SHP77 treated with DMSO at 0.1 percent for 48 hours (cell line): ENCODE results near the gene ZCWPW2.

Experiments
- DNase-seq: peaks from one replicate; lab custom pipeline; 2025; lab: John Stamatoyannopoulos, UW

The ZCWPW2 gene

DNA sequence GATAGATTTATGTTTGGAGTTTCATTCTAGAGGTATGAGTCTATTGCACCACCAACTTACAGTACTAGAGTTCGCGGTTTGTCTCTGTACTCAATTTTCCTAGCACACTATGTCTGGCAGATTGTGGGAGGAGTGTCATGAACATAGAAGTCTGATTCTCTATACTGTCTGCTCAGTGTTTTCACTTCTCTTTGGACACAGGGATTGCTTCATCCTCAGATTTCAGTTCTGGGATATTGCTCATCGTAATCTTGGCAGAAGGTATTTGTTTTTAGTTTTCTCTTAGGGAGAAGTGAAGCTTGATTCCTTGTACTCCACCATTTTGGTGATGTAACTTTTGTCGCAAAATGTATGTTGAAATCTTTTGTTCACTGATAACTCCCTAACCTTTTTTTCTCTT lies 27.9 kb downstream of the ZCWPW2 start:
- no peak for DNase-seq

DNA sequence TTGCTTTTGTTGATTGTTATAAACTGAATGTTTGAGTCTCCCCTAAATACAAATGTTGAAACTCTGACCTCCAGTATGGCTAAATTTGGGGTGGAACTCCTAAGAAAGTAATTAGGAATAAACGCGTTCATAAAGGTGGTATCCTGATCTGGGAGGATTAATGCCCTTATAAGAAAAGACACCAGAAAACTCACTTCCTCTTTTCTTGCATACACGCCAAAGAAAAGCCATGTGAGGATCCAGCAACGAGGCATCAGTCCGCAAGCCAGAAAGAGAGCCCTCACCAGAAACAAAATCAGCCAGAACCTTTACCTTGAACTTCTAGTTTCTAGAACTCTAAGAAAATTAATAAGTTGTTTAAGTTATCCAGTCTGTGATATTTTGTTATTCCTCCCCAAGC lies 37.5 kb downstream of the ZCWPW2 start:
- no peak for DNase-seq

DNA sequence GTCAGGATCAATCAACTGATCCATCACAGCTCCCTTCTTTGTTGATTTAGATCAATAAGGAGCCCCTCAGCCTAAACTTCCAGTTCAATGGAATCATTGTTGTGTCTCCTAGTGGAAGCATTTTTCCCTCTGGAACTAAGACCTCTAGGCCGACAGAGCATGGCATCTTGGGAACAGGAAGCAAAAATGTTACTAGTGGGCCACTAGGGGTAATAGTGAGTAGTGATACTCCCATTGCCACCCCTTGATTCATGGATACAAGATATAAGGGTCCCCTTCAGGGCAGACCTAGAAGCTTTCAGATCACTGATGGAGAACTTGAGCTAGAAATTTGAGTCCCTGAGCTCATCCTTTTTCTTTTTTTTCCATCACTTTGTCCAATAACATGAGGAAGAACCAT lies 40.5 kb downstream of the ZCWPW2 start:
- no peak for DNase-seq

DNA sequence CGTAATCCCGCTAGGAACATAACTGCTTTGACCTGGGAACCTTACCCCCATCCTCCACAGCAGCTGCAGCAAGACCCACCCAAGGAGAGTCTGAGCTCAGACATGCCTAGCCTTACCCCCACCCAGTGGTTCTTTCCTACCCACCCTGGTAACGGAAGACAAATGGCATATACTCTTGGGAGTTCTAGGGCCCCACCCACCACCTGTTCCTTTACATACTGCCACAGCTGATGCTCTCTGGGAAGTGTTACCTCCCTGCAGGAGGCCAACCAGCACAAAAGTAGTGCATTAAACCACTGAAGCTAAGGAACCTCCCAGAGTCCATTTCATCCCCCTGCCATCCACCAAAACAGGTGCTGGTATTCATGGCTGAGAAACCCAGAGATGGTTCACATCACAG lies 50.7 kb downstream of the ZCWPW2 start:
- no peak for DNase-seq

DNA sequence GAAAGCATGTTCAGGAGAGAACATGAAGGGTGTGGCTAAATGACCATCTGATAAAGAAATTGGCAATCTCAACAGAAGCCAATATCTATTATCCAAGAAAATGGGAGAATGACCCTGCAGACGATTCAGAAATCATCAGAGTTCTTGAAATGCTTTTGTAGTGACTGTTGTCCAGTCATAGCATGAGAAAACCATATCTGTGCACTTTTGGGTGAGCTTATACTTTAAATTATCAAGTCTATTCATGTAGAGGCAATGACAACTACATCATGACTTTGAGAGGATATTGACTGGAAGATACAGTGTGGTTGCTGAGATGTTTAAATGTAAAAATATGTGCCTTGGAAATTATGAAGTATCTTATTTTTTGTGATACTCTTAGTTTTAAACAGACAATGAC lies 57.7 kb downstream of the ZCWPW2 start:
- no peak for DNase-seq

- DNase-seq = no peak
These were observed 100.9 kb downstream of the ZCWPW2 start for GRCh38 chr3:28449398-28449797.

GRCh38 chr3:28462866-28463265 lies 114.3 kb downstream of the ZCWPW2 start:
- no peak for DNase-seq

- DNase-seq = no peak
These were observed 118.9 kb downstream of the ZCWPW2 start for GRCh38 chr3:28467414-28467813.

GRCh38 chr3:28476194-28476593 lies 127.7 kb downstream of the ZCWPW2 start:
- DNase-seq = no peak

DNA sequence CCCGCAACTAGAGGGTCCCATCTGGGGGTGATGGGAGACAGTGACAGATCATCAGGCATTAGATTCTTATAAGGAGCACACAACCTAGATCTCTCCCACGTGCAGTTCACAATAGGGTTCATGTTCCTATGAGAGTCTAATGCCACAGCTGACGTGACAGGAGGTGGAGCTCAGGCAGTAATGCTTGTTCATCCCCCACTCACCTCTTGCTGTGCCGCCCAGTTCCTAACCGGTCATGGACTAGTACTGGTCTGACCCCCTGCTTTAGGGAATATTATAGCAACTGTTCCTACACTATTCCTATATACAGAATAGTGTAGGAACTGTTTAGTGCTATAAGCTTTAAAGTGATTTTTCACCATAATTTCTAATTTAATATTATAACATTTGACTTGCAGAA lies 128.2 kb downstream of the ZCWPW2 start:
- no peak for DNase-seq

DNA sequence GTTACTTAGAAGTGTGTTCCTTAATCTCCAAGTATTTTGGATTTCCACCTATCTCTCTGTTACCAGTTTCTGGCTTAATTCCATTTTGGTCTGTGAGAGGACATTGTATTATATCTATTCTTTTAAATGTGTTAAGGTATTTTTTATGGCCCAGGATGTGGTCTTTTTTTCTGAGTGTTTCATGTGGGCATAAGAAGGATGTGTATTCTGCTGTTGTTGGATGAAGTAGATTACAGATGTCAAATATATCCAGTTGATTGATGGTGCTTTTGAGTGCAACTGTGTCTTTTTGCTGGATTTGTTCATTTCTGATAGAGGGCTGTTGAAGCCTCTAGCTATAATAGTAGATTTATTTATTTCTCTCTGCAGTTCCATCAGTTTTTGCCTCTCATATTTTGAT lies 136.6 kb downstream of the ZCWPW2 start:
- no peak for DNase-seq

DNA sequence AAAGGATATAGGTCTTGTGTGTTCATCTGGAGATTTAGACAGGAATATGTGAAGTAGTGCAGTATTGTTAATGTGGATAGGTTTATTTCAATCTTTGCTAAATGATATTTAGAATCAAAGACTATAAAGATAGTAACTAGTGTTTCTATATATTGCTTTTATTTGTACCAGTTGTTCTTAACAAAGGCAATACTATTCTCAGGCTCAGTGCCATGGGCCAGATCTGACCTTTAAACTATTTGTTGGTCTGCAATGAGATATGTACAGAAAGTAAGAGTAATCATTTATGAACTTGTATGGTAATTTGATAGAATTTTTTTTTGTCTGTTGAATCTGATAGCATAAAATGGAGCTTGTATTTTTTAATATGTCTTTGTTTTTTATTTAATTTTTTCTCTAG lies 146.8 kb downstream of the ZCWPW2 start:
- no peak for DNase-seq

DNA sequence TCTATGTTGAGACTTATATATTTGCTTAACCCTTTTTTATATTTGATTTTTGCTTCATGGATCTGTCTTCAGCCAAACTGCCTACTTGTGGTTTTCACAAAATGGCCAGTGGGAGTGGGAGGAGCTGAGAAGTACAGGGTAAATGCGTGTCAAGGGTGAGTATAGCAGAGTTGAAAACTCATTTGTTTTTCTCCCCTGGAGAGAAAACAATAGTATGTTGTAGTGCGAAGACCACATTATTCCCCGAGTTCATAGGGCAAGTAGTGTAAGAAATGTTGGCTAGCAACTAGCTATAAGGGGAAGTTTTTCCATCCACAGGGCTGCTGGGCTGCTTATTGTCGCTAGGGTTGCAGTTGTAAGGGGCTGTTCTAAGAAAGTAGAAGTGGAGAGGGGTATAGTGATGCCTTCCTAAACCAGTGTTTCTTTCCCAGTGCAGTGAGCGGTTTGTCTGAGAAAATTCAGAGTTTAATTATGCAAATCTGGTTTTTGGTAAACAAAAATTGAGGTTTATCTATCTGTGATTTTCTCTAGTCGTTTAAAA lies 153.9 kb downstream of the ZCWPW2 start:
- DNase-seq = no peak

- no peak for DNase-seq
These were observed 156.5 kb downstream of the ZCWPW2 start for GRCh38 chr3:28504976-28505375.

GRCh38 chr3:28521663-28522062 lies 173.1 kb downstream of the ZCWPW2 start:
- no peak for DNase-seq

- DNase-seq = no peak
These were observed 193.8 kb downstream of the ZCWPW2 start for GRCh38 chr3:28542351-28542750.

GRCh38 chr3:28544236-28544635 lies 195.7 kb downstream of the ZCWPW2 start:
- DNase-seq = no peak

DNA sequence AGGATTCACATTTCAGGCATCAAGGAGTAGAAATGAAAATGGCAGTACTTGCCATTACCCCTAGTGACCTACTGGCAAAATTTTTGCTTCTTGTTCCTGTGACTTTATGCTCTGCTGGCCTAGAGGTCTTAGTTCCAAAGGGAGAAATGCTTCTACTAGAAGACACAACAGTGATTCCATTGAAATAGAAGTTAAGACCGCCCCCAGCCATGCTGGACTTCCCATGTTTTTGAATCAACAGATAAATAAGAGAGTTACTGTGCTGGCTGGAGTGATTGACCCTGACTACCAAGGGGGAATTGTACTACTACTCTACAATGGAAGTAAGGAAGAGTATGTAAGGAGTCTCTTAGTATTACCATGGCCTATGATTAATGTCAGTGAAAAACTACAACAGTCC lies 196.3 kb downstream of the ZCWPW2 start:
- no peak for DNase-seq

GRCh38 chr3:28547677-28548076 lies 199.2 kb downstream of the ZCWPW2 start:
- DNase-seq = no peak

DNA sequence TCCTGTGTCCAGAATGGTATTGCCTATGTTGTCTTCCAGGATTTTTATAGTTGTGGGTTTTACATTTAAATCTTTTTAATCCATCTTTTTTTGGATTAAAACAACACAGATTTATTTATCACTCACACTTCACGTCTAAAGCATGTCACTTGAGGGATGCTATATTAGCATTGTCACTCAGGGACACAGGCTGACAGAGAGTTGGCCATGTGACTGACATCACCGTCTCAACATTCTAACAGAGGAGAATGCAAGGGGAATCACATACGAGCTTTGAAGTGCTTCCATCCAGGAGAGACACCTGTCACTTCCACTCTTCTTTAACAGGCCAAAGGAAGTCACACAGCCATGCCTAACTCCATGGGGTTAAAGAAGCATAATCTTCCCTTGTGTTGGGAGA lies 204.7 kb downstream of the ZCWPW2 start:
- no peak for DNase-seq

DNA sequence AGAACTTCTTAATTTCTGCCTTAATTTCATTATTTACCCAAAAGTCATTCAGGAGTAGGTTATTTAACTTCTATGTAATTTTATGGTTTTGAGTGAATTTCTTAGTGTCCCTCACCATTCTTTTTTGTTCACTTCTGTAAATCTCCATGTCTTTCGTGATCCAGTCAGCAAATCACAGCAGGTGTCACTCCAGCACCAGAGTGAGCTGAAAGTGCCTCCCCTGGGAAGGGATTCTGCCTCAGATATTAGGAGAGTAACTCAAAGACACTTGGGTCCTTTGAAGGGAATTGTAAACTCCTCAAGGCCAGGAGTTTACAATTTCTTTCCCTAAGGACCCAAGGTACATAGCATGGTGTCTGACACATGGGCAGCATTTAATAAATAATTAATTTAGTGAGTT lies 207.7 kb downstream of the ZCWPW2 start:
- DNase-seq = no peak

GRCh38 chr3:28564211-28564610 lies 215.7 kb downstream of the ZCWPW2 start:
- DNase-seq = no peak

DNA sequence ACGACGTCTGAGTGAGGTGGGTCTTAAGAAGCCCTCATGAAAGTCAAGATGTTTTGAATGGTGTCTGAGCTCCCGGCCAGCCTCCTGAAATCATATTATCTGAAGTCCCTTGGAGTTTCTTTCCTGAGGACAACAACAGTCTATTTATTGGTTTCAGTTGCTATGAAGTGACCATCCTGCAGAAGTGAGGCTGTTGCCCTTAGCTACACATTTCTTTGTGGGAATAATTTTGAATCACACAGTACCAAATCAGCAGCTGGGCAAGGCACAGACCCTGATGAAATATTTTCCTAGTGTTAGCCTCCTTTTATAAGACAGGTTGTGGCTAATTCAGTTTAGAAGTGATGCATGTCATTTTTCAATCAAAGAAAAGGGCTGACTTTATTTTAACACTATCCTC lies 220.8 kb downstream of the ZCWPW2 start:
- DNase-seq = no peak

DNA sequence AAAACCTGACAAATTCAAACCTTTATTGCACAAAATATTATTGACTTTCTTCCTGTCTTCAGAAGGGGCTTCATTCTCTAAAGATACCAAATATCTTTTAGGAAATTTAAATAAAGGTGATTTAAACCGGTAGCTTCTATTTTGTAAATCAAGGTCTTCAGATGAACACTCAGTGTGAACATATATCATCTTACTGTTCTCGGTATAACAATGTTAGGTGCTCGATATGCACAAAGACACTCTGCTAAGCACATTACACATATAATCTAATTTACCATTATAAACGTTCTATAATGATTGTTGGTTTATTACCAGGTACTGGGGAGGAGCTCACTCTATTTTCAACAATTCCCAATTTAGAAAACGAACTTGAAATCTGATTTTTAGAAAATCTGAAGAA lies 225.5 kb downstream of the ZCWPW2 start:
- no peak for DNase-seq
